ENCODE results near the gene DUOX1. TPM values are rescaled to one million over a fixed set of nuclear protein-coding genes. Genes with fewer than 3 reads are reported as not detected.
A peak's percentile ranks its signal among the peaks of the same experiment; 100 is the strongest.

DUOX1 gene
- total and polyA plus RNA-seq, 9 of the 15 experiments (the other 6 are each of a cell fraction or from before 2014, with no cell fraction given) = 0.01 to 0.22 (median 0.01) TPM; not detected in 6

DNA sequence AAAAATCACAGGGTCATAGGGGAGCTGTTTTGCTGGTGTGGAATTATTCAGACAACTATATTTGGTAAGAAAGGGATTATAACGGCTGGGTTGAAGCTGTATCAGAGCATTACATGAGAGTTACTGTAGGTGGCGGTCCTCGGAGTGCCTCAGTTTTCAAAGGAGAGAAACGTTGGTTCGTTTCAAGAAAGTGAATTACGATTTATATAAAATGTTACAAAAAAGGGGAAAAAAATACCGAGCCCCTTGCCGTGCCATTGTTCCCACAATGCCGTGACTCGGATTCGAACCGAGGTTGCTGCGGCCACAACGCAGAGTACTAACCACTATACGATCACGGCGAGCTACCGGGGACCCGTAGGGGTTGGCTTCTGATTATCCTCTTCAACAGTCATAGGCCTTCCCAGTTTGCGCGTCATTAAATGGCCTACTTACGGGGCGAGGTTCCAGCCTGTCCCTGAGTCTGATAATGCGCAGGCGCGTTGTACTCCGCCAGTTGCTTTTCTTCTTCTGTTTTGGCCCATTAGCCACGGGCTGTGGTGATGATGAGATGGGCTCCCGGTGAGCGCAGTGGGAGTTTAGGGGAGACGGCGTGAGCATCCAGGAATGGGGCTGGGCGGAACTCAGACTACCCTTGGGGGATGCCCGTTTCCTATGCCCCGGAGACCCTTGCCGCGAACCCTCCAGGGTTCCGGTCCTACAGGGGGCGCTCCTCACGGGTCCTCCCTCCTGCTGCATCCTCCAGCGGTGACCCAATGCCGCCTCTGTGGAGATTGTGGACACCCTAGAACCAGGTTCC is 68.7 kb downstream of the DUOX1 start (continued):
- TF ChIP-seq, protein P1, sequence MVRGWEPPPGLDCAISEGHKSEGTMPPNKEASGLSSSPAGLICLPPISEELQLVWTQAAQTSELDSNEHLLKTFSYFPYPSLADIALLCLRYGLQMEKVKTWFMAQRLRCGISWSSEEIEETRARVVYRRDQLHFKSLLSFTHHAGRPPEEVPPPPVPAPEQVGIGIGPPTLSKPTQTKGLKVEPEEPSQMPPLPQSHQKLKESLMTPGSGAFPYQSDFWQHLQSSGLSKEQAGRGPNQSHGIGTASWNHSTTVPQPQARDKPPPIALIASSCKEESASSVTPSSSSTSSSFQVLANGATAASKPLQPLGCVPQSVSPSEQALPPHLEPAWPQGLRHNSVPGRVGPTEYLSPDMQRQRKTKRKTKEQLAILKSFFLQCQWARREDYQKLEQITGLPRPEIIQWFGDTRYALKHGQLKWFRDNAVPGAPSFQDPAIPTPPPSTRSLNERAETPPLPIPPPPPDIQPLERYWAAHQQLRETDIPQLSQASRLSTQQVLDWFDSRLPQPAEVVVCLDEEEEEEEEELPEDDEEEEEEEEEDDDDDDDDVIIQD (CRISPR knock-in tag; IDR thresholded peaks at IDR 0.05) = 0 out of 2 replicates have a peak, but pooled peaks have one; percentile 53
- TF ChIP-seq POLR2A (conservative IDR thresholded peaks at IDR 0.05) (peak; percentile 76), BRD9 (IDR thresholded peaks at IDR 0.05; ENCODE audit: low read depth, partially characterized antibody) (peak; percentile 98), ZNF263 (CRISPR knock-in tag; IDR thresholded peaks at IDR 0.05; ENCODE audit: borderline replicate concordance) (peak; percentile 59; the same call in 1 of the 2 replicates), KDM4B (IDR thresholded peaks at IDR 0.05; ENCODE audit: borderline replicate concordance in 2 of 2, low read depth in 1 of 2) (0 out of 4 replicates have a peak, but pooled peaks of 1 of the 2 experiments have one; percentile 39), HCFC1 (IDR thresholded peaks at IDR 0.05; ENCODE audit: low read depth, low read length) (no peak; the same call in 1 of the 2 replicates), POLR3G (IDR thresholded peaks at IDR 0.05; ENCODE audit: extremely low read depth, insufficient read length, insufficient replicate concordance) (peak; percentile 33), DNMT1 (IDR thresholded peaks at IDR 0.05) (no peak; the same call in 1 of the 2 replicates), HDAC3 (IDR thresholded peaks at IDR 0.05; ENCODE audit: borderline replicate concordance, partially characterized antibody) (no peak), NR4A1 (CRISPR knock-in tag; IDR thresholded peaks at IDR 0.05) (0 out of 2 replicates have a peak, but pooled peaks have one; percentile 50), NR4A1 (tag; IDR thresholded peaks at IDR 0.05) (no peak), ZNF79 (CRISPR knock-in tag; IDR thresholded peaks at IDR 0.05; ENCODE audit: low read depth) (no peak), ZNF253 (CRISPR knock-in tag; conservative IDR thresholded peaks at IDR 0.05) (no peak), SMARCA5 (IDR thresholded peaks at IDR 0.05) (peak; percentile 82; the same call in 1 of the 2 replicates), PYGO2 (tag; IDR thresholded peaks at IDR 0.05) (no peak)
- TF ChIP-seq, protein P2, sequence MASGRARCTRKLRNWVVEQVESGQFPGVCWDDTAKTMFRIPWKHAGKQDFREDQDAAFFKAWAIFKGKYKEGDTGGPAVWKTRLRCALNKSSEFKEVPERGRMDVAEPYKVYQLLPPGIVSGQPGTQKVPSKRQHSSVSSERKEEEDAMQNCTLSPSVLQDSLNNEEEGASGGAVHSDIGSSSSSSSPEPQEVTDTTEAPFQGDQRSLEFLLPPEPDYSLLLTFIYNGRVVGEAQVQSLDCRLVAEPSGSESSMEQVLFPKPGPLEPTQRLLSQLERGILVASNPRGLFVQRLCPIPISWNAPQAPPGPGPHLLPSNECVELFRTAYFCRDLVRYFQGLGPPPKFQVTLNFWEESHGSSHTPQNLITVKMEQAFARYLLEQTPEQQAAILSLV (tag; IDR thresholded peaks at IDR 0.05) = peak; percentile 23; the same call in 1 of the 2 replicates
- TF ChIP-seq, protein P3, sequence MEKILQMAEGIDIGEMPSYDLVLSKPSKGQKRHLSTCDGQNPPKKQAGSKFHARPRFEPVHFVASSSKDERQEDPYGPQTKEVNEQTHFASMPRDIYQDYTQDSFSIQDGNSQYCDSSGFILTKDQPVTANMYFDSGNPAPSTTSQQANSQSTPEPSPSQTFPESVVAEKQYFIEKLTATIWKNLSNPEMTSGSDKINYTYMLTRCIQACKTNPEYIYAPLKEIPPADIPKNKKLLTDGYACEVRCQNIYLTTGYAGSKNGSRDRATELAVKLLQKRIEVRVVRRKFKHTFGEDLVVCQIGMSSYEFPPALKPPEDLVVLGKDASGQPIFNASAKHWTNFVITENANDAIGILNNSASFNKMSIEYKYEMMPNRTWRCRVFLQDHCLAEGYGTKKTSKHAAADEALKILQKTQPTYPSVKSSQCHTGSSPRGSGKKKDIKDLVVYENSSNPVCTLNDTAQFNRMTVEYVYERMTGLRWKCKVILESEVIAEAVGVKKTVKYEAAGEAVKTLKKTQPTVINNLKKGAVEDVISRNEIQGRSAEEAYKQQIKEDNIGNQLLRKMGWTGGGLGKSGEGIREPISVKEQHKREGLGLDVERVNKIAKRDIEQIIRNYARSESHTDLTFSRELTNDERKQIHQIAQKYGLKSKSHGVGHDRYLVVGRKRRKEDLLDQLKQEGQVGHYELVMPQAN (IDR thresholded peaks at IDR 0.05; ENCODE audit: borderline replicate concordance) = peak; percentile 73; the same call in 1 of the 2 replicates
- TF ChIP-seq, protein P4, sequence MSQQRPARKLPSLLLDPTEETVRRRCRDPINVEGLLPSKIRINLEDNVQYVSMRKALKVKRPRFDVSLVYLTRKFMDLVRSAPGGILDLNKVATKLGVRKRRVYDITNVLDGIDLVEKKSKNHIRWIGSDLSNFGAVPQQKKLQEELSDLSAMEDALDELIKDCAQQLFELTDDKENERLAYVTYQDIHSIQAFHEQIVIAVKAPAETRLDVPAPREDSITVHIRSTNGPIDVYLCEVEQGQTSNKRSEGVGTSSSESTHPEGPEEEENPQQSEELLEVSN (IDR thresholded peaks at IDR 0.05; ENCODE audit: borderline replicate concordance in 1 of 2, extremely low read depth in 1 of 2, insufficient read depth in 1 of 2, insufficient read length in 1 of 2, low read depth in 1 of 2, low read length in 1 of 2, poor library complexity in 1 of 2, severe bottlenecking in 1 of 2) = no peak
- TF ChIP-seq, protein P5, sequence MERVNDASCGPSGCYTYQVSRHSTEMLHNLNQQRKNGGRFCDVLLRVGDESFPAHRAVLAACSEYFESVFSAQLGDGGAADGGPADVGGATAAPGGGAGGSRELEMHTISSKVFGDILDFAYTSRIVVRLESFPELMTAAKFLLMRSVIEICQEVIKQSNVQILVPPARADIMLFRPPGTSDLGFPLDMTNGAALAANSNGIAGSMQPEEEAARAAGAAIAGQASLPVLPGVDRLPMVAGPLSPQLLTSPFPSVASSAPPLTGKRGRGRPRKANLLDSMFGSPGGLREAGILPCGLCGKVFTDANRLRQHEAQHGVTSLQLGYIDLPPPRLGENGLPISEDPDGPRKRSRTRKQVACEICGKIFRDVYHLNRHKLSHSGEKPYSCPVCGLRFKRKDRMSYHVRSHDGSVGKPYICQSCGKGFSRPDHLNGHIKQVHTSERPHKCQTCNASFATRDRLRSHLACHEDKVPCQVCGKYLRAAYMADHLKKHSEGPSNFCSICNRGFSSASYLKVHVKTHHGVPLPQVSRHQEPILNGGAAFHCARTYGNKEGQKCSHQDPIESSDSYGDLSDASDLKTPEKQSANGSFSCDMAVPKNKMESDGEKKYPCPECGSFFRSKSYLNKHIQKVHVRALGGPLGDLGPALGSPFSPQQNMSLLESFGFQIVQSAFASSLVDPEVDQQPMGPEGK (CRISPR knock-in tag; IDR thresholded peaks at IDR 0.05; ENCODE audit: borderline replicate concordance) = no peak
